Activated gamma-delta T cell (primary cell): Measurements from ENCODE around the gene ARMC3.

Experiments used
- DNase-seq: peaks from one replicate; lab custom pipeline; 2025; lab: John Stamatoyannopoulos, UW

The ARMC3 gene

DNA sequence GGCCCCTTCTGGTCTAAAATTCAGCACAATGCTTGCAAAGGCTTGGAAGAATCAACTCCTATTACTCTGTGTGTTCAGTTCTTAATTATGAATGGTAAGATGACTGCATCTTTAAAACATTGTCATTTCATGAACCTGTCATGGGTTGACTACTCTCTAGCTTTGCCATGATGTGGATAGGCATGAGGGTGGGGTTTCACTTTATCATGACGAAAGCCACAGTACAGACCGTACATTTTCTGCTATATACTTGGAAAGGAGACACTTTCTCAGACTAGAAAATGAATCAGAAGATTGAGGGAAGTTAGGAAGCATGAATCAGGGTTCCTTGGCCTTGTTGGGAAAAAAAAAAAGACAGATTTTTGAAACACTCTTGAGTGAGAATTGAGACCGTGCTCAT is 147.8 kb downstream of the ARMC3 start:
- DNase-seq: no peak

DNA sequence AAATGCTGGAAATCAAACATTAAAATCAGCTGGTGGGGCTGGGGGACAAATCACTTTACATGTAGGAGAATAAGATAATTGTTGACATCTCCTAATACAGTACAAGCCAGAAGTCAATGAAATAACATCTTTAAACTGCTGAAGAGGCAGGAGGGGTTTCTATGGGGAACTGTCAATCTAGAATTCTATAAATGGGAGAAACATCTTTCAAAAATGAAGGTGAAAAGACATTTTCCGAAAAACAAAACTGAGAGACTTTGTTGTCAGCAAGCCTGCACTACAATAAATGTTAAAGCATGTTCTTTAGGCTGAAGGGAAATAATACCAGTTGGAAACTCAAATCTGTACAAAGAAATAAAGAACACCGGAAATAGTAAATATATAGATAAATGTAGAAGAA is 150.3 kb downstream of the ARMC3 start:
- no peak for DNase-seq

DNA sequence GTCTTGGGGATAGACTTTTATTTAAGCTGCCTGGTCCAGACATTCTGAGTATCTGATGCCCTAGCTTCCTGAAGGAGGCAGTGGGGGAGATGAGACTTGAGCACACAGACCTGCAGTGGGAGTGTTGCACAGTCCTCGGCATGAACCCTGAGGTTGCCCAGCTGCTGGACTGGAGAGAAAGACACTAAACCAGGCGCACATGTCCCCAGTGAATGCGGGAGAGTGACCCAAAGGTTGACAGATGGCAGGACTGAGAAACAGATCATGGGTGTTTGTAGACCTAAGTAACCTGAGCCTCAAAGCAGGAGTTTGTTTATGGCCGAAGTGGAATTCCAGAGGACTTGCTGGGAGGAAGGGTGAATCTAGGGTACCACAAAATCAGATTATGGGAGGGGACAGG is 151.8 kb downstream of the ARMC3 start:
- no peak for DNase-seq

DNA sequence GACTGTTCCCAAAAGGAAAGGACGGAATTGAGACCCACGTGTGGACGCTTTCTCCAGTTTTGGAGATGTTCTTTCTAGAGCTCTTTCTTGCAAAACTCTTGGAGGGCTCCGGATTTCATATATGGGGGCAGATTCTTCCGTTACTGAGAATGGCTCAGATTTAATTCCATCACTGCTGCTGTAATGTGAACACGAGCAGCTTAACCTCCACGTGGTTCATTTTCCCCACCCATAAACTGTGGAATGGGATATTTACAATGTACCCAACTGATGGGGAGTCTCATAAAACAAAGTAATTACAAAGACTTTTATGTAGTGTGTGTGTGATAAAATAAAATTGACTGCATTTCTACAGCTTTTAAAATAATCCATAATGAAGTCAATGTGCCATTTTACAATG is 152.4 kb downstream of the ARMC3 start:
- DNase-seq: no peak

DNA sequence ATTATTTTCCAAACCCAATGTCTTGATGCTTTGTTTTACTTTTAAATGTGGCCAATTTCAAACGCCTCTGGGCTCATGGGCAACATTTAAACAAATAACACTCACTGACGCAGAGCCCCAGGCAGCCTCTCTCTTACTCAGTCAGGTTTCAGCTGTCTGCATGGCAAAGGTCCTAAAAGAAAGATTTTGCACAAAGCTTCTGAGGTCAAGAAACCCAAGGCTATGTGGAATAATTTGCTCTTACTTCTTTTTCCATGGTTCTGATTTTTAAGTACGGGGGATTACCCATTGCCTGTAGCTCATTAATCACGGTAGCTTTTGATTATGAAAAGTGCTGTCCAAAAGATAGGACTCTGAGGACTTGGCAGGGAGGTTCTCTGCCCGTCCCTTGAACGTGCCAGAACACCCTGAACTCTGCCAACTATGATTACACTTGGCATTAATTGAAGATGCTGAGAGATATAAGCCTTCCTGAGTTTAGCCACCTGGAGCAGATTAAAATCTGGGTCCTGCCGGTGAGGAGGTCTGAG is 153.4 kb downstream of the ARMC3 start:
- no peak for DNase-seq

DNA sequence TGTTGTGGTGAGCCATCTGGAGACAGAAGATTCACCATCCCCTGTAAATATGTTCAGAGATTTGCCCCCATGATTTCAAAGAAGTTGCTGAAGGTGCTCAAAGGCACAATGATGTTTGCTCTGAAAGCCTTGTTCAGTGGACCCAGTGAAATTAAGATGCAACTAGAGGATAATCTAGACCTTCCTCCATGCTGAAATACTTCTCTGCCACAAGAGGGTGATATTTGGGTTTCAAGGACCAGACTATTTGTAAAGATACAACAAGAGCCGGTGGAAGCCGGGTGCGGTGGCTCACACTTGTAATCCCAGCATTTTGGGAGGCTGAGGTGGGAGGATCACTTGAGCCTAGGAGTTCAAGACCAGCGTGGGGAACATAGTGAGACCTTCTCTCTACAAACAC is 154.0 kb downstream of the ARMC3 start:
- DNase-seq: no peak
